ENCODE measurements around the gene FSD1. TPM values are rescaled to one million over a fixed set of nuclear protein-coding genes. Genes with fewer than 3 reads are reported as not detected.

Gene FSD1
- polyA plus RNA-seq, 1 donor from 2014 or later: 114 TPM

- Histone ChIP-seq H3F3A (ENCODE audit: insufficient read depth, low read length, poor library complexity, severe bottlenecking) (no peaks in the 10 kb centered on the region), H3K9me3 (ENCODE audit: low read length) (no peaks in the 10 kb centered on the region), H4K20me1 (ENCODE audit: insufficient read depth) (no peaks in the 10 kb centered on the region), H3K27me3 (ENCODE audit: insufficient read depth, low read depth, low read length) (no peaks in the 10 kb centered on the region), H3K36me3 (ENCODE audit: insufficient read depth, low read length) (no peaks in the 10 kb centered on the region), H3K4me2 (ENCODE audit: low read length) (no peak overlapping the region), H3K79me2 (replicated peaks; ENCODE audit: insufficient read depth, low read length) (no peaks in the 10 kb centered on the region), H3K27ac (ENCODE audit: low read length) (no peak overlapping the region), H3K9ac (ENCODE audit: low read length) (no peak overlapping the region), H2AFZ (ENCODE audit: low read depth, low read length) (no peak overlapping the region), H3K4me3 (ENCODE audit: low read length) (no peak overlapping the region), H3K9me2 (ENCODE audit: insufficient read depth, low read length) (no peaks in the 10 kb centered on the region)
- TF ChIP-seq EP300 (conservative IDR thresholded peaks at IDR 0.05; ENCODE audit: poor library complexity, severe bottlenecking): no peak
- TF ChIP-seq TAF1 (IDR thresholded peaks at IDR 0.05; ENCODE audit: low read depth): no peak
These were observed 11.9 kb upstream of the FSD1 start for GRCh38 chr19:4292515-4292914.

- H3K4me3 ChIP-seq (ENCODE audit: low read length): no peak overlapping the region
- no peaks in the 10 kb centered on the region for H3K79me2 ChIP-seq (replicated peaks; ENCODE audit: insufficient read depth, low read length)
- no peak overlapping the region for H2AFZ ChIP-seq (ENCODE audit: low read depth, low read length)
- H4K20me1 ChIP-seq (ENCODE audit: insufficient read depth): no peaks in the 10 kb centered on the region
- H3K9me2 ChIP-seq (ENCODE audit: insufficient read depth, low read length): no peaks in the 10 kb centered on the region
- H3K27ac ChIP-seq (ENCODE audit: low read length): no peak overlapping the region
- H3K27me3 ChIP-seq (ENCODE audit: insufficient read depth, low read depth, low read length): no peaks in the 10 kb centered on the region
- H3K9ac ChIP-seq (ENCODE audit: low read length): no peak overlapping the region
- no peaks in the 10 kb centered on the region for H3F3A ChIP-seq (ENCODE audit: insufficient read depth, low read length, poor library complexity, severe bottlenecking)
- H3K9me3 ChIP-seq (ENCODE audit: low read length): no peaks in the 10 kb centered on the region
- no peak overlapping the region for H3K4me2 ChIP-seq (ENCODE audit: low read length)
- TF ChIP-seq EZH2 (IDR thresholded peaks at IDR 0.05; ENCODE audit: borderline replicate concordance, insufficient read depth, low read length, poor library complexity, severe bottlenecking) (no peak), REST (IDR thresholded peaks at IDR 0.05; ENCODE audit: borderline replicate concordance) (no peak), SMC3 (conservative IDR thresholded peaks at IDR 0.05; ENCODE audit: poor library complexity) (no peak), MXI1 (conservative IDR thresholded peaks at IDR 0.05; ENCODE audit: poor library complexity, severe bottlenecking) (no peak), EP300 (conservative IDR thresholded peaks at IDR 0.05; ENCODE audit: poor library complexity, severe bottlenecking) (no peak), RAD21 (conservative IDR thresholded peaks at IDR 0.05) (no peak)
- TF ChIP-seq, protein P1, sequence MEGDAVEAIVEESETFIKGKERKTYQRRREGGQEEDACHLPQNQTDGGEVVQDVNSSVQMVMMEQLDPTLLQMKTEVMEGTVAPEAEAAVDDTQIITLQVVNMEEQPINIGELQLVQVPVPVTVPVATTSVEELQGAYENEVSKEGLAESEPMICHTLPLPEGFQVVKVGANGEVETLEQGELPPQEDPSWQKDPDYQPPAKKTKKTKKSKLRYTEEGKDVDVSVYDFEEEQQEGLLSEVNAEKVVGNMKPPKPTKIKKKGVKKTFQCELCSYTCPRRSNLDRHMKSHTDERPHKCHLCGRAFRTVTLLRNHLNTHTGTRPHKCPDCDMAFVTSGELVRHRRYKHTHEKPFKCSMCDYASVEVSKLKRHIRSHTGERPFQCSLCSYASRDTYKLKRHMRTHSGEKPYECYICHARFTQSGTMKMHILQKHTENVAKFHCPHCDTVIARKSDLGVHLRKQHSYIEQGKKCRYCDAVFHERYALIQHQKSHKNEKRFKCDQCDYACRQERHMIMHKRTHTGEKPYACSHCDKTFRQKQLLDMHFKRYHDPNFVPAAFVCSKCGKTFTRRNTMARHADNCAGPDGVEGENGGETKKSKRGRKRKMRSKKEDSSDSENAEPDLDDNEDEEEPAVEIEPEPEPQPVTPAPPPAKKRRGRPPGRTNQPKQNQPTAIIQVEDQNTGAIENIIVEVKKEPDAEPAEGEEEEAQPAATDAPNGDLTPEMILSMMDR (IDR thresholded peaks at IDR 0.05; ENCODE audit: poor library complexity, severe bottlenecking): no peak
- no peaks in the 10 kb centered on the region for H3K36me3 ChIP-seq (ENCODE audit: insufficient read depth, low read length)
These were observed 10.0 kb upstream of the FSD1 start for GRCh38 chr19:4294389-4294788.
